ENCODE results near the gene MRPS15.

The MRPS15 gene

GRCh38 chr1:36421649-36422048 is 42.5 kb downstream of the MRPS15 start:
- no peak overlapping the region for H3K4me3 ChIP-seq (ENCODE audit: low read depth, low read length)

GRCh38 chr1:36420836-36421317 is 43.3 kb downstream of the MRPS15 start:
- no peak overlapping the region for H3K4me3 ChIP-seq (ENCODE audit: low read depth, low read length)

GRCh38 chr1:36420409-36420808 is 43.8 kb downstream of the MRPS15 start:
- H3K4me3 ChIP-seq (ENCODE audit: low read depth, low read length) = no peak overlapping the region

- no peak overlapping the region for H3K4me3 ChIP-seq (ENCODE audit: low read depth, low read length)
These were observed 44.6 kb downstream of the MRPS15 start for GRCh38 chr1:36419569-36419968.

- H3K4me3 ChIP-seq (ENCODE audit: low read depth, low read length) = no peak overlapping the region
These were observed 45.0 kb downstream of the MRPS15 start for GRCh38 chr1:36419140-36419539.

GRCh38 chr1:36417931-36418330 is 46.3 kb downstream of the MRPS15 start:
- no peak overlapping the region for H3K4me3 ChIP-seq (ENCODE audit: low read depth, low read length)

GRCh38 chr1:36415661-36416326 is 48.4 kb downstream of the MRPS15 start:
- no peak overlapping the region for H3K4me3 ChIP-seq (ENCODE audit: low read depth, low read length)

- H3K4me3 ChIP-seq (ENCODE audit: low read depth, low read length) = no peak overlapping the region
These were observed 49.8 kb downstream of the MRPS15 start for GRCh38 chr1:36414384-36414783.

- H3K4me3 ChIP-seq (ENCODE audit: low read depth, low read length) = no peak overlapping the region
These were observed 52.2 kb downstream of the MRPS15 start for GRCh38 chr1:36411674-36412648.

GRCh38 chr1:36408479-36408878 is 55.7 kb downstream of the MRPS15 start:
- H3K4me3 ChIP-seq (ENCODE audit: low read depth, low read length) = no peak overlapping the region

GRCh38 chr1:36406440-36406839 is 57.7 kb downstream of the MRPS15 start:
- no peak overlapping the region for H3K4me3 ChIP-seq (ENCODE audit: low read depth, low read length)
